H1 (cell line): ENCODE results near the gene EPYC. TPM values are rescaled to one million over a fixed set of nuclear protein-coding genes. Genes with fewer than 3 reads are reported as not detected.

Experiments
- CTCF ChIA-PET: fragments of 300-600 bp; sonication (Branson Sonifier 250); formaldehyde crosslinking; loops from one replicate; lab custom pipeline; 2021; ENCODE audit not compliant: partially characterized antibody; lab: Charles Lee
- POLR2A ChIA-PET: fragments of 300-600 bp; sonication (Branson Sonifier 250); formaldehyde crosslinking; loops from one replicate; lab custom pipeline; 2021; ENCODE audit warnings: inconsistent platforms; ENCODE audit not compliant: partially characterized antibody; lab: Charles Lee
- DNase-seq, 2 experiments: peaks; one replicate each; pipeline versions ENCODE4 v3.0.0 to v3.0.0-alpha.2; 2010 to 2022; ENCODE audit warnings: low spot score in 2 of 2, low read depth in 1 of 2, mixed read lengths in 1 of 2
- FAIRE-seq: peaks from 2 replicates; lab custom pipeline; 2011; peaks lifted over from hg19 to GRCh38; lab: Jason Lieb, UNC
- H2AFZ ChIP-seq: 2 replicates; pipeline ENCODE4 v1.8.1; 2012; ENCODE audit warnings: low read length, inconsistent platforms
- H2AK5ac ChIP-seq: 2 replicates; pipeline ENCODE4 v1.6.1; 2013; ENCODE audit warnings: low read depth, low read length
- H2BK120ac ChIP-seq: replicated peaks from 2 replicates; pipeline ENCODE3; 2013; ENCODE audit warnings: low read depth, low read length, inconsistent platforms
- H2BK12ac ChIP-seq: 2 replicates; pipeline ENCODE4 v1.6.1; 2013; ENCODE audit warnings: low read depth, low read length
- H2BK15ac ChIP-seq: 2 replicates; pipeline ENCODE4 v1.6.1; 2013; ENCODE audit warnings: low read length
- H2BK20ac ChIP-seq: 2 replicates; pipeline ENCODE4 v1.6.1; 2013; ENCODE audit warnings: low read length
- H2BK5ac ChIP-seq: 2 replicates; pipeline ENCODE4 v1.6.1; 2013; ENCODE audit warnings: low read depth, low read length
- H3K14ac ChIP-seq: 2 replicates; pipeline ENCODE4 v1.6.1; 2013; ENCODE audit warnings: inconsistent platforms; ENCODE audit not compliant: insufficient read length
- H3K18ac ChIP-seq: 2 replicates; pipeline ENCODE4 v1.6.1; 2013; ENCODE audit warnings: low read length; ENCODE audit errors: extremely low read depth
- H3K23ac ChIP-seq: 2 replicates; pipeline ENCODE4 v1.6.1; 2013; ENCODE audit warnings: inconsistent platforms; ENCODE audit not compliant: insufficient read length
- H3K23me2 ChIP-seq: 2 replicates; pipeline ENCODE4 v1.6.1; 2013; ENCODE audit warnings: low read depth, low read length
- H3K27ac ChIP-seq: 2 replicates; pipeline ENCODE4 v1.6.1; 2011; ENCODE audit warnings: low read depth, low read length, inconsistent platforms
- H3K27me3 ChIP-seq, 4 experiments: replicated peaks in 1 of 4; 1 replicate in 1 of 4; 2 replicates in 3 of 4; pipeline versions ENCODE4 v1.6.1 to v1.8.1; 2011 to 2013; ENCODE audit warnings: low read length in 3 of 4, mild to moderate bottlenecking in 3 of 4, inconsistent platforms in 2 of 4, mixed read lengths in 2 of 4, moderate library complexity in 1 of 4; ENCODE audit not compliant: control insufficient read depth in 3 of 4, insufficient read depth in 3 of 4; ENCODE audit errors: extremely low read depth in 1 of 4
- H3K36me3 ChIP-seq, 4 experiments: 2 replicates each; pipeline versions ENCODE4 v1.6.1 to v1.8.1; 2011 to 2013; ENCODE audit warnings: mild to moderate bottlenecking in 4 of 4, low read length in 3 of 4, moderate library complexity in 2 of 4, control low read depth in 1 of 4, inconsistent platforms in 1 of 4; ENCODE audit not compliant: insufficient read depth in 4 of 4, control insufficient read depth in 2 of 4
- H3K4ac ChIP-seq: replicated peaks from 2 replicates; pipeline ENCODE3; 2013; ENCODE audit warnings: low read length, low read depth, mixed read lengths, inconsistent platforms; ENCODE audit not compliant: insufficient read length
- H3K4me1 ChIP-seq, 4 experiments: replicated peaks in 1 of 4; 1 replicate in 1 of 4; 2 replicates in 3 of 4; pipeline versions ENCODE4 v1.6.1 to v1.8.1; 2011 to 2013; ENCODE audit warnings: low read length in 3 of 4, inconsistent platforms in 2 of 4, mixed read lengths in 1 of 4; ENCODE audit not compliant: insufficient read depth in 4 of 4, control insufficient read depth in 3 of 4
- H3K4me2 ChIP-seq, 2 experiments: 2 replicates each; pipeline versions ENCODE4 v1.6.1 to v1.8.1; 2011 to 2013; ENCODE audit warnings: low read depth in 2 of 2, low read length in 2 of 2, control low read depth in 1 of 2, inconsistent platforms in 1 of 2, mild to moderate bottlenecking in 1 of 2; ENCODE audit not compliant: insufficient read depth in 1 of 2
- H3K4me3 ChIP-seq, 4 experiments: fragments of 200-600, 300-600 bp in 1 of 4; sonication (generic), shearing (Covaris generic), sonication (Bioruptor Twin) in 1 of 4; 2 replicates each; pipeline versions ENCODE4 v1.5.1 to v1.8.1; 2011 to 2016; ENCODE audit warnings: low read length in 4 of 4, low read depth in 3 of 4, control low read depth in 2 of 4, inconsistent platforms in 2 of 4, mild to moderate bottlenecking in 2 of 4, mixed read lengths in 1 of 4, moderate library complexity in 1 of 4; ENCODE audit not compliant: insufficient read depth in 2 of 4; ENCODE audit errors: extremely low read depth in 1 of 4
- H3K56ac ChIP-seq: replicated peaks from 2 replicates; pipeline ENCODE3; 2013; ENCODE audit warnings: low read depth, mild to moderate bottlenecking, mixed read lengths, low read length, inconsistent platforms; ENCODE audit not compliant: insufficient read length
- H3K79me1 ChIP-seq: 2 replicates; pipeline ENCODE4 v1.6.1; 2013; ENCODE audit warnings: low read depth, low read length, control low read depth
- H3K79me2 ChIP-seq, 2 experiments: 2 replicates each; pipeline versions ENCODE4 v1.6.1 to v1.8.1; 2012 to 2013; ENCODE audit warnings: low read length in 2 of 2, mild to moderate bottlenecking in 2 of 2, inconsistent platforms in 1 of 2; ENCODE audit not compliant: insufficient read depth in 2 of 2, control insufficient read depth in 1 of 2
- H3K9ac ChIP-seq, 4 experiments: replicated peaks in 1 of 4; 1 replicate in 1 of 4; 2 replicates in 3 of 4; pipeline versions ENCODE4 v1.6.1 to v1.8.1; 2011 to 2013; ENCODE audit warnings: low read depth in 3 of 4, low read length in 3 of 4, control low read depth in 2 of 4, mild to moderate bottlenecking in 2 of 4, moderate library complexity in 2 of 4, inconsistent platforms in 1 of 4; ENCODE audit errors: extremely low read depth in 1 of 4
- H3K9me3 ChIP-seq, 2 experiments: 2 replicates each; pipeline versions ENCODE4 v1.6.1 to v1.8.1; 2012 to 2013; ENCODE audit warnings: mild to moderate bottlenecking in 2 of 2, moderate library complexity in 2 of 2, control low read depth in 1 of 2, inconsistent platforms in 1 of 2, low read depth in 1 of 2, low read length in 1 of 2, mixed read lengths in 1 of 2; ENCODE audit not compliant: insufficient read depth in 2 of 2
- H4K20me1 ChIP-seq, 2 experiments: replicated peaks in 1 of 2; 2 replicates each; pipeline versions ENCODE3 to v1.8.1; 2011 to 2013; ENCODE audit warnings: inconsistent platforms in 2 of 2, low read length in 2 of 2, mild to moderate bottlenecking in 1 of 2; ENCODE audit not compliant: insufficient read depth in 2 of 2, control insufficient read depth in 1 of 2
- H4K5ac ChIP-seq: 2 replicates; pipeline ENCODE4 v1.6.1; 2013; ENCODE audit warnings: low read length, low read depth, mixed read lengths, inconsistent platforms; ENCODE audit not compliant: insufficient read length
- H4K8ac ChIP-seq: 2 replicates; pipeline ENCODE4 v1.8.0; 2013; ENCODE audit warnings: mild to moderate bottlenecking, moderate library complexity, low read length, inconsistent platforms; ENCODE audit not compliant: insufficient read depth; ENCODE audit errors: extremely low read depth
- H4K91ac ChIP-seq: replicated peaks from 2 replicates; pipeline ENCODE3; 2013; ENCODE audit warnings: low read length, mixed read lengths, inconsistent platforms; ENCODE audit not compliant: insufficient read length
- POLR2A ChIP-seq, 2 experiments: IDR thresholded peaks; 1 replicate in 1 of 2; 2 replicates in 1 of 2; pipeline ENCODE4 v1.6.1; 2011; ENCODE audit warnings: low read depth in 2 of 2, low read length in 2 of 2, mild to moderate bottlenecking in 2 of 2; ENCODE audit errors: control extremely low read depth in 1 of 2
- WGBS, 2 experiments: shearing (Covaris generic) in 1 of 2; methylation state at CpG; one replicate each; pipeline versions ENCODE4 v1.1.6 to v1.1.7; 2013 to 2015; ENCODE audit warnings: low lambda C conversion rate in 2 of 2, mixed read lengths in 2 of 2, inconsistent platforms in 1 of 2, low coverage in 1 of 2, missing lambda C conversion rate in 1 of 2; ENCODE audit not compliant: insufficient replicate concordance in 2 of 2, insufficient coverage in 1 of 2, insufficient read length in 1 of 2; ENCODE audit errors: extremely low coverage in 1 of 2, missing lambda C conversion rate in 1 of 2; 5-methylcytosine and 5-hydroxymethylcytosine counted together
- polyA plus RNA-seq, 7 experiments: library from polyadenylated mRNA; depleted of rRNA in 3 of 7; stranded (reverse) in 5 of 7; unstranded in 2 of 7; fragments of >200 nt in 5 of 7; fragments of 200-250 nt in 2 of 7; gene quantifications; 1 replicate in 5 of 7; 2 replicates in 1 of 7; 4 replicates in 1 of 7; pipeline versions ENCODE4 v1.2.1 to v1.2.3, GENCODE V29; 2011 to 2013; ENCODE audit warnings: missing spikeins in 2 of 7, mixed read lengths in 2 of 7
- total RNA-seq: library from RNA; stranded (reverse); fragmentation: NEBNext Ultra II Directional; extraction: Animal tissue kit (Norgen Biotek cat#: 25700); gene quantifications from 2 replicates; pipeline ENCODE4 v1.2.1, GENCODE V29; 2021

The EPYC gene
- total and polyA plus RNA-seq, 2 of the 8 experiments (the other 6 are each of a cell fraction or from before 2014, with no cell fraction given): not detected

GRCh38 chr12:90924406-90924805 lies 80.4 kb downstream of the EPYC start:
- ChIA-PET CTCF (interaction anchor here (0.6 kb wide), 1 partner anchor 1412 kb away, joined by 3 read pairs; no protein-coding TSS in a partner anchor), POLR2A (no interaction called here)
- Histone ChIP-seq H2BK120ac (no peak overlapping the region), H3K79me1 (no peaks in the 10 kb centered on the region), H3K27ac (no peak overlapping the region), H4K8ac (no peak overlapping the region), H2BK12ac (no peak overlapping the region), H3K4me2 (no peak overlapping the region), H4K20me1 (no peaks in the 10 kb centered on the region), H3K9me3 (0 out of 4 replicates have a peak, but pooled peaks cover 0 to 3% of the 10 kb centered on the region in 2 experiments), H3K56ac (no peak overlapping the region), H3K14ac (no peak overlapping the region), H3K4ac (no peak overlapping the region), H2AK5ac (no peak overlapping the region), H3K23me2 (no peaks in the 10 kb centered on the region), H2BK20ac (no peak overlapping the region), H3K9ac (no peak overlapping the region), H3K4me1 (no peaks in the 10 kb centered on the region), H2BK15ac (no peak overlapping the region), H4K5ac (no peak overlapping the region), H4K91ac (no peak overlapping the region), H3K18ac (no peak overlapping the region), H2AFZ (no peak overlapping the region), H3K27me3 (no peaks in the 10 kb centered on the region), H3K79me2 (no peaks in the 10 kb centered on the region), H3K23ac (no peak overlapping the region), H2BK5ac (no peak overlapping the region), H3K4me3 (no peak overlapping the region), H3K36me3 (no peaks in the 10 kb centered on the region)
- WGBS, 2 experiments: 80% methylated on average over 1 of the region's 1 CpG; no CpG with 5 or more reads in 1 of the 2 experiments
- FAIRE-seq (no peak), DNase-seq (no peak)
- no peak for TF ChIP-seq POLR2A (IDR thresholded peaks at IDR 0.05; ENCODE audit: control extremely low read depth in 1 of 2, low read depth in 2 of 2, low read length in 2 of 2)
